Measurements from ENCODE around the gene SUPT20H. TPM values are rescaled to one million over a fixed set of nuclear protein-coding genes. Genes with fewer than 3 reads are reported as not detected.

SUPT20H gene
- total and polyA plus RNA-seq, 2 donors (not counting 3 experiments of a cell fraction or from before 2014, with no cell fraction given) = 47.2 to 70.7 TPM

DNA sequence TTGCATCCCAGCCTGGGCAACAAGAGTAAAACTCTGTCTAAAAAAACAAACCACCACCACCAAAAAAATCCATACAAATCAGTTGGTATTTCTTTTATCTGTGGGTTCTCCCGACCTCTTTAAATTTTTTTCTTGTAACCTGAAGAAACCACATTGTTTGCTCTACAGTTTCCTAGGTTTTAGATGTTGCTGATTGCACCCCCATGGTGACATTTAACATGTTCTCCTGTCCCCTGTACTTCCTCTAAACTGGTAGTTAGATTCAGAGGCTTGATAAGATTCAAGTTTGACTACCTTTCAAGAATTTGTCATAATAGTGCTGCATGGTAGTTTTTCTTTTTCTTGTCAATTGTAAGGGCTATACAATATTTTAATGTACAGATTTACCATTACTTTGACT, 84.3 kb downstream of the SUPT20H start:
- Histone ChIP-seq H3K4me2 (ENCODE audit: insufficient read depth, low read length) (no peak overlapping the region), H3K9ac (replicated peaks; ENCODE audit: extremely low read depth, insufficient read depth, low read length) (no peak overlapping the region), H3K27me3 (ENCODE audit: control insufficient read depth in 2 of 2, insufficient read depth in 2 of 2, low read length in 2 of 2) (no peaks in the 10 kb centered on the region), H3K4me3 (replicated peaks in 1 of 3; ENCODE audit: insufficient read depth in 1 of 3, low read depth in 1 of 3, low read length in 3 of 3) (no peak overlapping the region), H3K4me1 (ENCODE audit: control insufficient read depth, extremely low read depth, insufficient read depth, low read length) (no peaks in the 10 kb centered on the region), H3K9me1 (replicated peaks; ENCODE audit: control insufficient read depth, extremely low read depth, insufficient read depth, low read length) (no peaks in the 10 kb centered on the region), H3K9me3 (replicated peaks; ENCODE audit: control insufficient read depth, insufficient read depth, low read length) (no peaks in the 10 kb centered on the region), H3K27ac (ENCODE audit: insufficient read depth, low read depth, low read length) (no peak overlapping the region), H3K79me2 (ENCODE audit: control insufficient read depth, insufficient read depth, low read length) (no peaks in the 10 kb centered on the region), H2AFZ (ENCODE audit: low read depth, low read length) (no peak overlapping the region), H3K36me3 (ENCODE audit: control insufficient read depth in 2 of 2, extremely low read depth in 1 of 2, insufficient read depth in 2 of 2, low read length in 2 of 2) (no peaks in the 10 kb centered on the region), H4K20me1 (replicated peaks; ENCODE audit: control insufficient read depth, extremely low read depth, insufficient read depth, low read length) (no peaks in the 10 kb centered on the region)
- dilution Hi-C loops (cut with MboI; ENCODE audit: extremely low pct_ligation_motif_present, low sequenced_read_pairs) = loop anchor here (25.0 kb wide), 1 partner anchor 113 kb away; no protein-coding TSS in a partner anchor
- no peak for FAIRE-seq
- ChIA-PET CTCF (interaction anchor here (10.2 kb wide), 1 partner anchor 116 kb away, joined by 359 read pairs; no protein-coding TSS in a partner anchor), POLR2A (no interaction called here)
- TF ChIP-seq CTCF (IDR thresholded peaks at IDR 0.05; ENCODE audit: extremely low read depth in 1 of 2, insufficient read depth in 1 of 2, low read depth in 1 of 2, low read length in 2 of 2) (no peak), POLR2A (IDR thresholded peaks at IDR 0.05; ENCODE audit: low read depth, low read length) (no peak), POLR2AphosphoS5 (IDR thresholded peaks at IDR 0.05; ENCODE audit: insufficient read depth, low read depth, low read length) (no peak), JUN (IDR thresholded peaks at IDR 0.05; ENCODE audit: borderline replicate concordance, insufficient read depth, insufficient read length, low read depth) (no peak), EZH2 (IDR thresholded peaks at IDR 0.05; ENCODE audit: borderline replicate concordance, low read depth, low read length, severe bottlenecking) (no peak), GATA2 (IDR thresholded peaks at IDR 0.05; ENCODE audit: insufficient read depth, insufficient read length, low read depth, low read length) (no peak)
- TF ChIP-seq, protein P1, sequence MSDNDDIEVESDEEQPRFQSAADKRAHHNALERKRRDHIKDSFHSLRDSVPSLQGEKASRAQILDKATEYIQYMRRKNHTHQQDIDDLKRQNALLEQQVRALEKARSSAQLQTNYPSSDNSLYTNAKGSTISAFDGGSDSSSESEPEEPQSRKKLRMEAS (IDR thresholded peaks at IDR 0.05; ENCODE audit: insufficient read depth, insufficient read length) = no peak
- intact Hi-C loops (cut with micrococcal nuclease) = no loop called here
- BruUV-seq (replicated peaks) = no TSS peak
- no peak for DNase-seq (ENCODE audit: low read depth, low spot score)
